Measurements from ENCODE around the gene ARFGEF2. TPM values are rescaled to one million over a fixed set of nuclear protein-coding genes. Genes with fewer than 3 reads are reported as not detected.

ARFGEF2 gene
- total and polyA plus RNA-seq, 10 of the 15 experiments (the other 5 are each of a cell fraction or from before 2014, with no cell fraction given), result 5.2 to 24.1 (median 17.7) TPM

- H3K27ac ChIP-seq (ENCODE audit: control insufficient read depth, insufficient read depth), result no peak overlapping the region
- intact Hi-C loops (cut with micrococcal nuclease; ENCODE audit: unreplicated experiment) (no loop called here), in situ Hi-C loops (cut with MboI) (no loop called here)
- H3K79me2 ChIP-seq (ENCODE audit: control insufficient read depth, insufficient read depth, low read length), result no peaks in the 10 kb centered on the region
- RAD21 ChIA-PET (ENCODE audit: unreplicated experiment), result no interaction called here
- POLR2A ChIA-PET, result no interaction called here
- FAIRE-seq (no peak), ATAC-seq (no peak), DNase-seq (ENCODE audit: low read depth, low spot score) (no peak)
- no peaks in the 10 kb centered on the region for H4K20me1 ChIP-seq (ENCODE audit: control insufficient read depth, insufficient read depth)
- no peak overlapping the region for H3K4me2 ChIP-seq (ENCODE audit: control insufficient read depth, insufficient read depth)
- no peaks in the 10 kb centered on the region for H3K4me1 ChIP-seq (ENCODE audit: control insufficient read depth, insufficient read depth, low read length)
- H3K4me3 ChIP-seq, result no peak overlapping the region
- TF ChIP-seq SRF (IDR thresholded peaks at IDR 0.05; ENCODE audit: low read depth in 2 of 2, low read length in 2 of 2) (no peak), SPI1 (IDR thresholded peaks at IDR 0.05; ENCODE audit: borderline replicate concordance, insufficient read depth, low read depth, low read length) (no peak), MTA3 (IDR thresholded peaks at IDR 0.05; ENCODE audit: borderline replicate concordance, low read length) (no peak), TAF1 (IDR thresholded peaks at IDR 0.05; ENCODE audit: borderline replicate concordance, low read depth, low read length) (no peak), BCL11A (IDR thresholded peaks at IDR 0.05; ENCODE audit: low read depth, low read length) (no peak), NR2C1 (IDR thresholded peaks at IDR 0.05) (no peak), KLF5 (IDR thresholded peaks at IDR 0.05; ENCODE audit: partially characterized antibody) (no peak), ATF2 (IDR thresholded peaks at IDR 0.05; ENCODE audit: low read length) (no peak)
- TF ChIP-seq, protein P1, sequence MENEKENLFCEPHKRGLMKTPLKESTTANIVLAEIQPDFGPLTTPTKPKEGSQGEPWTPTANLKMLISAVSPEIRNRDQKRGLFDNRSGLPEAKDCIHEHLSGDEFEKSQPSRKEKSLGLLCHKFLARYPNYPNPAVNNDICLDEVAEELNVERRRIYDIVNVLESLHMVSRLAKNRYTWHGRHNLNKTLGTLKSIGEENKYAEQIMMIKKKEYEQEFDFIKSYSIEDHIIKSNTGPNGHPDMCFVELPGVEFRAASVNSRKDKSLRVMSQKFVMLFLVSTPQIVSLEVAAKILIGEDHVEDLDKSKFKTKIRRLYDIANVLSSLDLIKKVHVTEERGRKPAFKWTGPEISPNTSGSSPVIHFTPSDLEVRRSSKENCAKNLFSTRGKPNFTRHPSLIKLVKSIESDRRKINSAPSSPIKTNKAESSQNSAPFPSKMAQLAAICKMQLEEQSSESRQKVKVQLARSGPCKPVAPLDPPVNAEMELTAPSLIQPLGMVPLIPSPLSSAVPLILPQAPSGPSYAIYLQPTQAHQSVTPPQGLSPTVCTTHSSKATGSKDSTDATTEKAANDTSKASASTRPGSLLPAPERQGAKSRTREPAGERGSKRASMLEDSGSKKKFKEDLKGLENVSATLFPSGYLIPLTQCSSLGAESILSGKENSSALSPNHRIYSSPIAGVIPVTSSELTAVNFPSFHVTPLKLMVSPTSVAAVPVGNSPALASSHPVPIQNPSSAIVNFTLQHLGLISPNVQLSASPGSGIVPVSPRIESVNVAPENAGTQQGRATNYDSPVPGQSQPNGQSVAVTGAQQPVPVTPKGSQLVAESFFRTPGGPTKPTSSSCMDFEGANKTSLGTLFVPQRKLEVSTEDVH (IDR thresholded peaks at IDR 0.05; ENCODE audit: low read depth, partially characterized antibody), result no peak
- no peak overlapping the region for H2AFZ ChIP-seq (ENCODE audit: control insufficient read depth, low read depth, low read length)
- BruUV-seq (replicated peaks), result no TSS peak
- no peaks in the 10 kb centered on the region for H3K27me3 ChIP-seq (replicated peaks in 1 of 2; ENCODE audit: control insufficient read depth in 2 of 2, insufficient read depth in 2 of 2, low read length in 1 of 2)
- H3K9me3 ChIP-seq (replicated peaks; ENCODE audit: control insufficient read depth, insufficient read depth, low read length), result no peaks in the 10 kb centered on the region
- no peak overlapping the region for H3K9ac ChIP-seq (ENCODE audit: control insufficient read depth, insufficient read depth, low read length)
- WGBS (ENCODE audit: insufficient coverage, insufficient replicate concordance, low lambda C conversion rate, missing lambda C conversion rate), result 86% methylated on average over 6 of the region's 6 CpGs
- CTCF ChIA-PET, result no interaction called here
- SMC1A ChIA-PET (ENCODE audit: uncharacterized antibody, unreplicated experiment), result interaction anchor here (1.7 kb wide), 1 partner anchor 9 kb away, joined by 5 read pairs; no protein-coding TSS in a partner anchor
- peaks cover 22 to 37% of the 10 kb centered on the region in 2 experiments for H3K36me3 ChIP-seq (ENCODE audit: control insufficient read depth in 2 of 2, insufficient read depth in 2 of 2, low read length in 1 of 2)
Measured at GRCh38 chr20:48953653-48954052, 32.1 kb downstream of the ARFGEF2 start.
